OCI-LY7 (cell line): Measurements from ENCODE around the gene TSPAN31. TPM values are rescaled to one million over a fixed set of nuclear protein-coding genes. Genes with fewer than 3 reads are reported as not detected.

ENCODE experiments used
- BruUV-seq: library from RNA; stranded (reverse); fragments of 400-500 nt; replicated peaks from 2 replicates; lab custom pipeline; 2021; lab: Mats Ljungman, UMichigan
- CTCF ChIA-PET: fragments of 300-600 bp; sonication (Branson Sonifier 250); formaldehyde crosslinking; loops from one replicate; lab custom pipeline; 2022; ENCODE audit warnings: antibody characterized with exemption; ENCODE audit not compliant: unreplicated experiment; lab: Charles Lee
- POLR2A ChIA-PET: fragments of 300-600 bp; sonication (Branson Sonifier 250); formaldehyde crosslinking; loops from one replicate; lab custom pipeline; 2022; ENCODE audit warnings: antibody characterized with exemption; lab: Charles Lee
- DNase-seq: peaks from one replicate; pipeline ENCODE4 v3.0.0-alpha.2; 2015; ENCODE audit warnings: low spot score
- H2AFZ ChIP-seq: fragments of 200-600 bp; sonication (generic), shearing (Covaris generic); 2 replicates; pipeline ENCODE4 v1.6.1; 2014; ENCODE audit warnings: mild to moderate bottlenecking, antibody characterized with exemption, low read length, moderate library complexity
- H3K27ac ChIP-seq: fragments of 200-600 bp; sonication (generic); 2 replicates; pipeline ENCODE4 v1.5.1; 2014; ENCODE audit warnings: mixed run types, low read depth, mild to moderate bottlenecking, moderate library complexity, low read length, inconsistent platforms; ENCODE audit not compliant: poor library complexity, severe bottlenecking
- H3K36me3 ChIP-seq: fragments of 200-600 bp; sonication (generic); 2 replicates; pipeline ENCODE4 v1.6.1; 2014; ENCODE audit warnings: mild to moderate bottlenecking, antibody characterized with exemption, low read length, moderate library complexity, mixed read lengths; ENCODE audit not compliant: insufficient read depth
- H3K4me1 ChIP-seq: fragments of 200-600 bp; sonication (generic); 2 replicates; pipeline ENCODE4 v1.5.1; 2014; ENCODE audit warnings: mild to moderate bottlenecking, low read length; ENCODE audit not compliant: insufficient read depth, poor library complexity, severe bottlenecking
- H3K4me2 ChIP-seq: fragments of 200-600 bp; sonication (generic); 2 replicates; pipeline ENCODE4 v1.6.1; 2014; ENCODE audit warnings: mild to moderate bottlenecking, low read length
- H3K4me3 ChIP-seq: fragments of 200-600 bp; sonication (generic); 2 replicates; pipeline ENCODE4 v1.5.1; 2014; ENCODE audit warnings: mild to moderate bottlenecking, low read depth, low read length; ENCODE audit not compliant: poor library complexity, severe bottlenecking
- H3K79me2 ChIP-seq: fragments of 200-600 bp; sonication (generic); 2 replicates; pipeline ENCODE4 v1.6.1; 2016; ENCODE audit warnings: low read depth, mild to moderate bottlenecking, low read length, moderate library complexity, mixed read lengths; ENCODE audit not compliant: insufficient read depth
- H3K9me2 ChIP-seq: fragments of 200-600 bp; sonication (generic); 2 replicates; pipeline ENCODE4 v1.6.1; 2016; ENCODE audit warnings: mild to moderate bottlenecking, low read length, mixed read lengths; ENCODE audit not compliant: insufficient read depth
- H3K9me3 ChIP-seq: fragments of 200-600 bp; sonication (generic); 2 replicates; pipeline ENCODE4 v1.6.1; 2014; ENCODE audit warnings: mild to moderate bottlenecking, mixed run types, low read length, mixed read lengths
- H4K20me1 ChIP-seq: fragments of 200-600 bp; sonication (generic); 2 replicates; pipeline ENCODE4 v1.6.1; 2014; ENCODE audit warnings: mild to moderate bottlenecking, antibody characterized with exemption, low read length, moderate library complexity, mixed read lengths; ENCODE audit not compliant: insufficient read depth
- CTCF ChIP-seq: fragments of 200-600 bp; sonication (generic); conservative IDR thresholded peaks from 2 replicates; pipeline ENCODE4 v1.5.1; 2014; ENCODE audit warnings: mild to moderate bottlenecking, antibody characterized with exemption, low read length, moderate library complexity, mixed read lengths
- EZH2phosphoT487 ChIP-seq: fragments of 200-600 bp; sonication (generic); IDR thresholded peaks from 2 replicates; pipeline ENCODE4 v1.6.1; 2018; ENCODE audit warnings: low read depth, borderline replicate concordance, mild to moderate bottlenecking, mixed run types, antibody characterized with exemption, low read length, moderate library complexity, mixed read lengths
- intact Hi-C: fragments of 100-400 bp; cut with micrococcal nuclease; formaldehyde crosslinking; loops from one replicate; pipeline ENCODE4 v1.10.0; 2022; ENCODE audit not compliant: unreplicated experiment
- total RNA-seq, 2 experiments: library from RNA; depleted of rRNA in 1 of 2; stranded (reverse); fragments of >200 nt in 1 of 2; shearing (Covaris generic) in 1 of 2; gene quantifications; 2 replicates each; pipeline ENCODE4 v1.2.3, GENCODE V29; 2014 to 2022

The TSPAN31 gene
- total RNA-seq, 2 experiments from 2014 or later: 2.4 to 6.4 TPM

DNA sequence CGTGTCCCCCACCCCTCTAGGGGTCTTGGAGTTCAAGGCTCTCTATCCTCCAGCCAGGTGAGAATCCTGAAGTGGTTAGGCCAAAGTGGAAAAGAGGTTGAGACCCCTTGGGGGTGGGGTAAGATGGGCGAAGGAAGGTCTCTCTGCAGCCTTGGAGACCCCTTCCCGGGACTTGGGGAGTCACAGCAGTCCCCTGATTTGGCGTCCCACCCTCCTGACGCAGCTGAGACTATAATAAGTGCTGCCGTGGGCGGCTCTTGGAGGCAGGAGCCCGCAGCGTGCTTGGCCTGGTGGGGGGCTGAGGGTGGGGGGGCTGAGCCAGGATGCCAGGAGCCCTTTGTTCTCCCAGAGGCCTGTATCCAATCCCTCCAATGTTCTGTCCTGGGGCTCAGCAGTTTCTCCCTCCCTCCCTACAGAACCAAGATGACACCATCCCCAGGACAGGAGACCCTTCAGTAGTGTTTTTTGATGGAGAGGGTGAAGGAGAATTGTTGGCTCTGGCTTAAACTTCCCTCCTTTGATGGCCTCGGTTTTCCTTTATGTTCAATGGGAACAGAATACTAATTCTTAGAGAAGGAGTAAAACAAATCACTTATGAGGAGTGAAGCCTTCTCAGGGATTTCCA, 4.8 kb upstream of the TSPAN31 start:
- Histone ChIP-seq H3K36me3 (peaks cover 1% of the 10 kb centered on the region; the same call in 1 of the 2 replicates), H2AFZ (no peak overlapping the region), H3K9me2 (no peaks in the 10 kb centered on the region), H3K9me3 (no peaks in the 10 kb centered on the region), H4K20me1 (no peaks in the 10 kb centered on the region), H3K4me3 (peak overlapping the region; percentile 80), H3K4me1 (peaks cover 47% of the 10 kb centered on the region), H3K79me2 (peaks cover 14% of the 10 kb centered on the region; the same call in 1 of the 2 replicates), H3K27ac (no peak overlapping the region), H3K4me2 (peak overlapping the region; percentile 93)
- intact Hi-C loops: loop anchor here (5.0 kb wide), 1 partner anchor 263 kb away; the partner anchor contains the start of gene ARHGAP9
- CTCF ChIA-PET: no interaction called here
- POLR2A ChIA-PET: no interaction called here
- no TSS peak for BruUV-seq
- TF ChIP-seq CTCF: no peak
- no peak for TF ChIP-seq EZH2phosphoT487
- no peak for DNase-seq

- Histone ChIP-seq H4K20me1 (no peaks in the 10 kb centered on the region), H3K36me3 (peaks cover 9% of the 10 kb centered on the region), H3K9me2 (no peaks in the 10 kb centered on the region), H3K4me1 (peaks cover 47% of the 10 kb centered on the region), H3K4me3 (peak overlapping the region; percentile 80), H3K79me2 (peaks cover 14% of the 10 kb centered on the region; the same call in 1 of the 2 replicates), H2AFZ (no peak overlapping the region), H3K27ac (peak overlapping the region; percentile 45), H3K9me3 (no peaks in the 10 kb centered on the region), H3K4me2 (peak overlapping the region; percentile 93)
- TF ChIP-seq CTCF: no peak
- TF ChIP-seq EZH2phosphoT487: no peak
- CTCF ChIA-PET: interaction anchor here (0.6 kb wide), 1 partner anchor 38 kb away, joined by 3 read pairs; no protein-coding TSS in a partner anchor
- POLR2A ChIA-PET: interaction anchor here (0.8 to 1.8 kb wide), 4 partner anchors 10 to 194 kb away, joined by 3 to 5 read pairs (median 4); partner anchors contain the start of gene DCTN2
- intact Hi-C loops: loop anchor here (5.0 kb wide), 1 partner anchor 264 kb away; the partner anchor contains the start of gene ARHGAP9
- peak; percentile 82 for DNase-seq
- BruUV-seq: no TSS peak
Observed at GRCh38 chr12:57740656-57741412, 4.0 kb upstream of the TSPAN31 start.
